ENCODE results near the gene KDELR1.

DNA sequence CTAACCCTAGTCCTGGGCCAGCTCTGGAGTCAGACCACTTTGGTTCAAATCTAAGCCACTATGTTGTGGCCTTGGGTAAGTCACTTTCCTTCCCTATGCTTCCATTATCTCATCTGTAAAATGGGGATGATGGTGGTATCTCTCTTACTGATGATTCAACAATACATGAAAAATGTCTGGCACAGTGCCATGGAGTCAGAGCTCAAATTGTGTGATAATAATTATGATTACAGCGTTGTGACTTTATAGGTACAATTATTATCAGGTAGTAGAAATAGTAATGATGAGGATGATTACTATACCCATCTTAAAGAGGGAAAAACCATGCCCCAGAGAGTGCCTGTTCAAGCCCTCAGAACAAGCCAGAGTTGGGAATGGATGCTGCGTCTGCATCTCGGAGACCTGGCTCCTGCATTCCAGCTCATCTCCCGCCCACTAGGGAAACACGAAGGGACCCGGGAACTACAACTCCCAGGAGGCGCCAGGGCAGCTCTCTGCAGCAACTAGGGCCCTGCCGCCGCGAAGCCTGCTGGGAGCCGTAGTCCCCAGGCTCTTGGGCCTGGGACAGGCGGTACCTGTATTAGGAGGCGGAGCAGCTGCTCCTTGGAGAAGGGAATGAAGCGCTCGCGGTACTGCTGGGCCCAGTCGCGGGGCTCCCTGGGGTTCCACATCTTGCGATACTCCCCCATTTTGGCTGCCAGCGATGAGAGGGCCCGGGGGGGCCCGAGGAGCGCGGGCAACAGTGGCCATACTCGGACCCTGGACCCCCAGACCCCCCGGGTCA lies 28.4 kb downstream of the KDELR1 start:
- TF ChIP-seq, protein P1, sequence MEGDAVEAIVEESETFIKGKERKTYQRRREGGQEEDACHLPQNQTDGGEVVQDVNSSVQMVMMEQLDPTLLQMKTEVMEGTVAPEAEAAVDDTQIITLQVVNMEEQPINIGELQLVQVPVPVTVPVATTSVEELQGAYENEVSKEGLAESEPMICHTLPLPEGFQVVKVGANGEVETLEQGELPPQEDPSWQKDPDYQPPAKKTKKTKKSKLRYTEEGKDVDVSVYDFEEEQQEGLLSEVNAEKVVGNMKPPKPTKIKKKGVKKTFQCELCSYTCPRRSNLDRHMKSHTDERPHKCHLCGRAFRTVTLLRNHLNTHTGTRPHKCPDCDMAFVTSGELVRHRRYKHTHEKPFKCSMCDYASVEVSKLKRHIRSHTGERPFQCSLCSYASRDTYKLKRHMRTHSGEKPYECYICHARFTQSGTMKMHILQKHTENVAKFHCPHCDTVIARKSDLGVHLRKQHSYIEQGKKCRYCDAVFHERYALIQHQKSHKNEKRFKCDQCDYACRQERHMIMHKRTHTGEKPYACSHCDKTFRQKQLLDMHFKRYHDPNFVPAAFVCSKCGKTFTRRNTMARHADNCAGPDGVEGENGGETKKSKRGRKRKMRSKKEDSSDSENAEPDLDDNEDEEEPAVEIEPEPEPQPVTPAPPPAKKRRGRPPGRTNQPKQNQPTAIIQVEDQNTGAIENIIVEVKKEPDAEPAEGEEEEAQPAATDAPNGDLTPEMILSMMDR (IDR thresholded peaks at IDR 0.05), result no peak
- TF ChIP-seq SIN3A (IDR thresholded peaks at IDR 0.05; ENCODE audit: borderline replicate concordance, insufficient read depth, low read depth, low read length), result no peak
- TF ChIP-seq POLR2AphosphoS5 (IDR thresholded peaks at IDR 0.05; ENCODE audit: low read depth, low read length), result peak; percentile 56; the same call in 1 of the 2 replicates

All from Panc1 (cell line).